ENCODE measurements around the gene PRPF31. TPM values are rescaled to one million over a fixed set of nuclear protein-coding genes. Genes with fewer than 3 reads are reported as not detected.

PRPF31 gene
- total RNA-seq, 1 donor from 2014 or later: 39.5 TPM

DNA sequence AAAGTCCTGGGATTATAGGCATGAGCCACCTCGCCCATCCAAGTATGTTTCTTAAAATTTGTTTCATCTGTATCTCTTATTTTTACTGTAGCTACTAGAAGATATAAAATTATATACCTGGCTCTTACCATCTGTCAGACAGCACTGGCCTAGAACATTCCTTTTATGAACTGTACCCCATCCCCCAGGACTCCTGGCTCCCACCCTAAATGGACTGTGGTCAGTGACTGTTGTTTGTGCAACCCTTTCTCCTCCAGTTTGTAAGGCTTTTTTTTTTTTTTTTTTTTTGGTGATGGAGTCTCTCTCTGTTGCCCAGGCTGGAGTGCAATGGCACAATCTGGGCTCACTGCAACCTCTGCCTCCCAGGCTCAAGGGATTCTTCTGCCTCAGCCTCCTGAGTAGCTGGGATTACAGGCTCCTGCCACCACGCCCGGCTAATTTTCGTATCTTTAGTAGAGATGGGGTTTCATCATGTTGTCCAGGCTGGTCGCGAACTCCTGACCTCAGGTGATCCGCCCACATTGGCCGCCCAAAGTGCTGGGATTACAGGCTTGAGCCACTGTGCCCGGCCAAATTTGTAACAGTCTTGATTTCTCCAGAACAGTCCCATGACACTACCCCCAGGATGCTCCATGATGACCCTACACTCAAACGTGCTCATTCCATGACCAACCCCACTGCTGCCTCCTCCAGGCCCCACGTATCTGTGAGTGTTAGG, 10.4 kb upstream of the PRPF31 start:
- no peak for DNase-seq
- no peaks in the 10 kb centered on the region for H3K27me3 ChIP-seq (ENCODE audit: low read depth)
- H3K9me3 ChIP-seq (replicated peaks): no peaks in the 10 kb centered on the region
- H3K4me3 ChIP-seq: no peak overlapping the region
- no peak for TF ChIP-seq CTCF (IDR thresholded peaks at IDR 0.05; ENCODE audit: borderline replicate concordance)
- intact Hi-C loops (cut with micrococcal nuclease): no loop called here
- peaks cover 55% of the 10 kb centered on the region for H3K36me3 ChIP-seq
- H3K27ac ChIP-seq (replicated peaks): no peak overlapping the region
- H3K4me1 ChIP-seq: peaks cover 27% of the 10 kb centered on the region

GRCh38 chr19:54105796-54106195, 9.8 kb upstream of the PRPF31 start:
- Histone ChIP-seq H3K27ac (replicated peaks) (no peak overlapping the region), H3K4me3 (no peak overlapping the region), H3K9me3 (replicated peaks) (no peaks in the 10 kb centered on the region), H3K4me1 (peaks cover 27% of the 10 kb centered on the region), H3K27me3 (ENCODE audit: low read depth) (no peaks in the 10 kb centered on the region), H3K36me3 (peaks cover 61% of the 10 kb centered on the region)
- intact Hi-C loops (cut with micrococcal nuclease): no loop called here
- DNase-seq: no peak
- TF ChIP-seq CTCF (IDR thresholded peaks at IDR 0.05; ENCODE audit: borderline replicate concordance): no peak

- intact Hi-C loops (cut with micrococcal nuclease): no loop called here
- DNase-seq: peak; percentile 12
- H3K27me3 ChIP-seq (ENCODE audit: low read depth): no peaks in the 10 kb centered on the region
- no peak for TF ChIP-seq CTCF (IDR thresholded peaks at IDR 0.05; ENCODE audit: borderline replicate concordance)
- H3K36me3 ChIP-seq: peaks cover 69% of the 10 kb centered on the region
- no peak overlapping the region for H3K4me3 ChIP-seq
- H3K4me1 ChIP-seq: peaks cover 27% of the 10 kb centered on the region
- H3K9me3 ChIP-seq (replicated peaks): no peaks in the 10 kb centered on the region
- no peak overlapping the region for H3K27ac ChIP-seq (replicated peaks)
Measured at GRCh38 chr19:54106716-54107115, 8.8 kb upstream of the PRPF31 start.

- H3K27ac ChIP-seq (replicated peaks): no peak overlapping the region
- peaks cover 18% of the 10 kb centered on the region for H3K4me1 ChIP-seq
- H3K36me3 ChIP-seq: peaks cover 78% of the 10 kb centered on the region
- H3K9me3 ChIP-seq (replicated peaks): no peaks in the 10 kb centered on the region
- no peak for TF ChIP-seq CTCF (IDR thresholded peaks at IDR 0.05; ENCODE audit: borderline replicate concordance)
- intact Hi-C loops (cut with micrococcal nuclease): no loop called here
- H3K4me3 ChIP-seq: no peak overlapping the region
- DNase-seq: no peak
- H3K27me3 ChIP-seq (ENCODE audit: low read depth): no peaks in the 10 kb centered on the region
Measured at GRCh38 chr19:54107876-54108490, 7.6 kb upstream of the PRPF31 start.

- no peak for DNase-seq
- peaks cover 13% of the 10 kb centered on the region for H3K4me1 ChIP-seq
- intact Hi-C loops (cut with micrococcal nuclease): no loop called here
- H3K27me3 ChIP-seq (ENCODE audit: low read depth): no peaks in the 10 kb centered on the region
- H3K4me3 ChIP-seq: no peak overlapping the region
- no peak for TF ChIP-seq CTCF (IDR thresholded peaks at IDR 0.05; ENCODE audit: borderline replicate concordance)
- H3K36me3 ChIP-seq: peaks cover 78% of the 10 kb centered on the region
- no peak overlapping the region for H3K27ac ChIP-seq (replicated peaks)
- H3K9me3 ChIP-seq (replicated peaks): no peaks in the 10 kb centered on the region
Measured at GRCh38 chr19:54108496-54108895, 7.1 kb upstream of the PRPF31 start.
